SK-N-SH (cell line): ENCODE measurements around the gene LCN2.

Experiments
- CTCF ChIP-seq: fragments of 200-600 bp; sonication (generic); IDR thresholded peaks from 2 replicates; pipeline ENCODE4 v1.6.1; 2017; ENCODE audit warnings: antibody characterized with exemption, mild to moderate bottlenecking, moderate library complexity
- EZH2phosphoT487 ChIP-seq: fragments of 200-600 bp; sonication (generic); IDR thresholded peaks from 2 replicates; pipeline ENCODE4 v1.6.1; 2017; ENCODE audit warnings: low read depth, mixed run types, mild to moderate bottlenecking, antibody characterized with exemption, moderate library complexity, borderline replicate concordance
- JUND ChIP-seq: IDR thresholded peaks from 2 replicates; pipeline ENCODE4 v1.4.0; 2012
- MAX ChIP-seq: IDR thresholded peaks from 2 replicates; pipeline ENCODE4 v1.4.0; 2012; ENCODE audit warnings: low read depth
- POLR2AphosphoS5 ChIP-seq: IDR thresholded peaks from 2 replicates; pipeline ENCODE4 v1.6.1; 2012; ENCODE audit warnings: low read depth, low read length
- RFX5 ChIP-seq: IDR thresholded peaks from 2 replicates; pipeline ENCODE4 v1.6.1; 2012; ENCODE audit warnings: mild to moderate bottlenecking, improper control_type of control experiment, low read length
- TAF1 ChIP-seq: IDR thresholded peaks from 2 replicates; pipeline ENCODE4 v1.6.1; 2012; ENCODE audit warnings: low read depth, mild to moderate bottlenecking, low read length, moderate library complexity, borderline replicate concordance
- TEAD4 ChIP-seq: IDR thresholded peaks from 2 replicates; pipeline ENCODE4 v1.4.0; 2012; ENCODE audit warnings: mild to moderate bottlenecking, borderline replicate concordance; ENCODE audit not compliant: insufficient read depth
- USF2 ChIP-seq: fragments of 150-350 bp; IDR thresholded peaks from 2 replicates; pipeline ENCODE4 v1.6.1; 2017; ENCODE audit warnings: antibody characterized with exemption, low read length, low read depth, borderline replicate concordance

GRCh38 chr9:128113526-128114325, 35.5 kb upstream of the LCN2 start:
- TF ChIP-seq CTCF: no peak
- TF ChIP-seq MAX: no peak
- TF ChIP-seq TEAD4: no peak
- no peak for TF ChIP-seq JUND
- no peak for TF ChIP-seq TAF1
- TF ChIP-seq EZH2phosphoT487: no peak
- TF ChIP-seq USF2: no peak
- no peak for TF ChIP-seq RFX5
- TF ChIP-seq POLR2AphosphoS5: no peak
